IMR-90 (cell line): Measurements from ENCODE around the gene SPEG. TPM values are rescaled to one million over a fixed set of nuclear protein-coding genes. Genes with fewer than 3 reads are reported as not detected.

Experiments used
- ATAC-seq: fragments of 200-7000 bp; cut with Tn5 transposase; 2 replicates; pipeline ENCODE4 v1.9.1; 2020; ENCODE audit warnings: low read depth, mild to moderate bottlenecking, moderate library complexity
- BruUV-seq: library from RNA; stranded (reverse); fragments of 400-500 nt; replicated peaks from 2 replicates; lab custom pipeline; 2021; lab: Mats Ljungman, UMichigan
- CTCF ChIA-PET: fragments of 300-600 bp; formaldehyde crosslinking; extraction: SDS; loops from one replicate; lab custom pipeline; 2021; ENCODE audit warnings: antibody characterized with exemption; lab: Yijun Ruan, JAX
- POLR2A ChIA-PET: fragments of 300-600 bp; sonication (Branson Sonifier 250); formaldehyde crosslinking; loops from one replicate; lab custom pipeline; 2022; ENCODE audit warnings: antibody characterized with exemption; ENCODE audit not compliant: unreplicated experiment; lab: Charles Lee
- DNase-seq: peaks from one replicate; pipeline ENCODE4 v3.0.0; 2013
- H2AFZ ChIP-seq: replicated peaks from 2 replicates; pipeline ENCODE3; 2013; ENCODE audit warnings: low read length, mild to moderate bottlenecking; ENCODE audit not compliant: poor library complexity
- H2AK5ac ChIP-seq: 2 replicates; pipeline ENCODE4 v1.6.1; 2013; ENCODE audit warnings: low read depth, low read length, inconsistent platforms
- H2AK9ac ChIP-seq: replicated peaks from 2 replicates; pipeline ENCODE3; 2013; ENCODE audit warnings: mild to moderate bottlenecking, low read depth, low read length, moderate library complexity; ENCODE audit not compliant: poor library complexity
- H2BK120ac ChIP-seq: 2 replicates; pipeline ENCODE4 v1.6.1; 2013; ENCODE audit warnings: low read depth, low read length, inconsistent platforms
- H2BK15ac ChIP-seq: 3 replicates; pipeline ENCODE4 v1.6.1; 2013; ENCODE audit warnings: low read depth, low read length, inconsistent platforms
- H2BK20ac ChIP-seq: 2 replicates; pipeline ENCODE4 v1.6.1; 2013; ENCODE audit warnings: low read depth, mild to moderate bottlenecking, inconsistent platforms, low read length, moderate library complexity
- H2BK5ac ChIP-seq: 2 replicates; pipeline ENCODE4 v1.6.1; 2013; ENCODE audit warnings: mild to moderate bottlenecking, low read depth, low read length, inconsistent platforms; ENCODE audit not compliant: poor library complexity, severe bottlenecking
- H3K14ac ChIP-seq: replicated peaks from 2 replicates; pipeline ENCODE4 v1.6.1; 2013; ENCODE audit warnings: low read depth, low read length, inconsistent platforms
- H3K18ac ChIP-seq: 2 replicates; pipeline ENCODE4 v1.6.1; 2013; ENCODE audit warnings: low read depth, low read length, control low read depth
- H3K23ac ChIP-seq: 2 replicates; pipeline ENCODE4 v1.6.1; 2013; ENCODE audit warnings: low read depth, low read length, inconsistent platforms
- H3K27ac ChIP-seq: 2 replicates; pipeline ENCODE4 v1.5.1; 2013; ENCODE audit warnings: mild to moderate bottlenecking, control low read depth, low read length; ENCODE audit not compliant: insufficient read depth
- H3K27me3 ChIP-seq: 2 replicates; pipeline ENCODE4 v1.6.1; 2013; ENCODE audit warnings: low read length; ENCODE audit not compliant: control insufficient read depth, insufficient read depth
- H3K36me3 ChIP-seq: 2 replicates; pipeline ENCODE4 v1.6.1; 2013; ENCODE audit warnings: low read length, mixed read lengths; ENCODE audit not compliant: control insufficient read depth, insufficient read depth
- H3K4ac ChIP-seq: 2 replicates; pipeline ENCODE4 v1.6.1; 2013; ENCODE audit warnings: low read depth, low read length, inconsistent platforms
- H3K4me1 ChIP-seq: 2 replicates; pipeline ENCODE4 v1.6.1; 2013; ENCODE audit warnings: low read length, mixed read lengths; ENCODE audit not compliant: control insufficient read depth, insufficient read depth
- H3K4me2 ChIP-seq: 2 replicates; pipeline ENCODE4 v1.6.1; 2013; ENCODE audit warnings: low read depth, mild to moderate bottlenecking, control low read depth, low read length, moderate library complexity
- H3K4me3 ChIP-seq: 2 replicates; pipeline ENCODE4 v1.5.1; 2013; ENCODE audit warnings: low read depth, mild to moderate bottlenecking, control low read depth, low read length, moderate library complexity; ENCODE audit not compliant: insufficient read depth
- H3K56ac ChIP-seq: 2 replicates; pipeline ENCODE4 v1.6.1; 2013; ENCODE audit warnings: low read length, inconsistent platforms; ENCODE audit not compliant: insufficient read depth; ENCODE audit errors: extremely low read depth
- H3K79me1 ChIP-seq, 2 experiments: 2 replicates each; pipeline ENCODE4 v1.6.1; 2013; ENCODE audit warnings: low read length in 2 of 2, inconsistent platforms in 1 of 2, low read depth in 1 of 2
- H3K9ac ChIP-seq: 2 replicates; pipeline ENCODE4 v1.6.1; 2013; ENCODE audit warnings: low read depth, low read length, control low read depth
- H3K9me1 ChIP-seq: 2 replicates; pipeline ENCODE4 v1.6.1; 2013; ENCODE audit warnings: low read length, inconsistent platforms; ENCODE audit not compliant: insufficient read depth
- H3K9me3 ChIP-seq: 2 replicates; pipeline ENCODE4 v1.6.1; 2013; ENCODE audit warnings: low read length; ENCODE audit not compliant: control insufficient read depth, insufficient read depth
- H4K20me1 ChIP-seq: 2 replicates; pipeline ENCODE4 v1.6.1; 2013; ENCODE audit warnings: low read length, inconsistent platforms; ENCODE audit not compliant: insufficient read depth
- H4K5ac ChIP-seq: 2 replicates; pipeline ENCODE4 v1.6.1; 2013; ENCODE audit warnings: mild to moderate bottlenecking, low read depth, low read length, control low read depth
- H4K8ac ChIP-seq, 2 experiments: 2 replicates each; pipeline ENCODE4 v1.6.1; 2013; ENCODE audit warnings: low read depth in 2 of 2, low read length in 2 of 2, control low read depth in 1 of 2, inconsistent platforms in 1 of 2
- H4K91ac ChIP-seq: 2 replicates; pipeline ENCODE4 v1.6.1; 2013; ENCODE audit warnings: low read depth, low read length, inconsistent platforms; ENCODE audit not compliant: insufficient read depth
- BHLHE40 ChIP-seq: fragments of 150-350 bp; IDR thresholded peaks from 2 replicates; pipeline ENCODE4 v1.6.1; 2016; ENCODE audit warnings: mild to moderate bottlenecking, low read depth, low read length
- MXI1 ChIP-seq: IDR thresholded peaks from 2 replicates; pipeline ENCODE4 v1.6.1; 2012; ENCODE audit warnings: low read depth, mild to moderate bottlenecking, low read length, moderate library complexity, borderline replicate concordance
- NFE2L2 ChIP-seq: fragments of 150-350 bp; IDR thresholded peaks from 2 replicates; pipeline ENCODE4 v1.6.1; 2016; ENCODE audit warnings: low read depth, mild to moderate bottlenecking, low read length
- RCOR1 ChIP-seq: IDR thresholded peaks from 2 replicates; pipeline ENCODE4 v1.6.1; 2012; ENCODE audit warnings: mild to moderate bottlenecking, low read length, improper control_type of control experiment; ENCODE audit not compliant: insufficient replicate concordance
- USF2 ChIP-seq: fragments of 150-350 bp; IDR thresholded peaks from 2 replicates; pipeline ENCODE4 v1.6.1; 2017; ENCODE audit warnings: mild to moderate bottlenecking, antibody characterized with exemption, low read length, low read depth
- WGBS, 2 experiments: methylation state at CpG; one replicate each; pipeline versions ENCODE4 v1.1.5 to v1.1.7; 2013; ENCODE audit warnings: missing lambda C conversion rate in 2 of 2; ENCODE audit not compliant: insufficient read length in 1 of 2; ENCODE audit errors: extremely low coverage in 2 of 2; 5-methylcytosine and 5-hydroxymethylcytosine counted together
- dilution Hi-C: fragments of 300-500 bp; cut with HindIII; formaldehyde crosslinking; loops from one replicate; pipeline ENCODE4 v1.14.3; 2018; ENCODE audit warnings: low sequenced_read_pairs; ENCODE audit not compliant: unreplicated experiment
- in situ Hi-C: fragments of 300-500 bp; cut with MboI; formaldehyde crosslinking; loops from 3 replicates; pipeline ENCODE4 v1.14.3; 2019; ENCODE audit warnings: low sequenced_read_pairs, inconsistent platforms, mixed read lengths
- intact Hi-C: fragments of 100-400 bp; cut with micrococcal nuclease; formaldehyde crosslinking; loops from 2 replicates; pipeline ENCODE4 v1.10.0; 2022
- polyA plus RNA-seq, 3 experiments: library from polyadenylated mRNA; depleted of rRNA; stranded (reverse); fragments of >200 nt; gene quantifications; 2 replicates each; pipeline ENCODE4 v1.2.3, GENCODE V29; 2012; ENCODE audit warnings: low replicate concordance in 1 of 3
- total RNA-seq: library from RNA; depleted of rRNA; stranded (reverse); fragments of >200 nt; gene quantifications from 2 replicates; pipeline ENCODE4 v1.2.3, GENCODE V29; 2012

Gene SPEG
- total and polyA plus RNA-seq, 2 of the 4 experiments (the other 2 are of a cell fraction), result 6.8 to 81.6 TPM

DNA sequence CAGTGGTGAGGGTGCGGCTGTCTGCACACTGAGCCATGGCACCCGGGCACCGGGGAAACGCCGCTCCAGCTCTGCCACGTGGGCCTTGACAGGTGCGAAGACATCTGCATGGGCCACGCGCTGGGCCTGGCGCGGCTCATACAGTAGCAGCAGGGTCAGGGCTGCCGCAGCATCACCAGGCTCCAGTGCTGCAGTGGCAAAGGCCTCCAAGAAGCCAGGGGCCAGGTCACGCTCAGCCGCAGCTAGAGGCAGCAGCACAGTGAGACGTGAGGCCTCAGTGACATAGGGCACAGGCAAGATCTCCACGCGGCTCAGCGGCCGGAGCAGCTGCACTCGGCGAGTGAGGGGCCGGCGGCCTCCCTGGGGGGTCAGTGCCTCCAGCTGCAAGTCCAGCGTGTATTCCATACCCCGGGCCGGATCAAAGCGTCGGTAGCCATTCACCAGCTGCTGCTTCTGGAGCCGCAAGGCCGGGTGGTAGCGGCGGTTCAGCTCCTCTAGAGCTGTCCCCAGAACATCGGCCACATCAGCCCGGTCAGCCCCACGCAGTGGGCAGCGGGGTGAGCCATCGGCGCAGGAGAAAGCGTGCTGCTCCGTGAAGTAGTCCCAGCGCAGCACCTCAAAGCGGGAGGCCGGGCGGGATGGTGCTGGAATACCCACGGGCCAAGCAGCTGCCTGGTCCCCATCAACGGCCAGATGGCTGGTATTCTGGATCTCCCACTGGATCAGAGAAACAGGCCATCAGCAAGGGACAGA lies 105.5 kb downstream of the SPEG start:
- ATAC-seq (no peak), DNase-seq (no peak)
- H4K8ac ChIP-seq, result no peak overlapping the region
- peaks cover 2% of the 10 kb centered on the region; the same call in 1 of the 2 replicates for H3K9me1 ChIP-seq
- H3K18ac ChIP-seq, result no peak overlapping the region
- no peak overlapping the region for H3K56ac ChIP-seq
- no peak overlapping the region for H2BK120ac ChIP-seq
- dilution Hi-C loops (no loop called here), intact Hi-C loops (no loop called here), in situ Hi-C loops (no loop called here)
- peaks cover 6 to 38% of the 10 kb centered on the region in 2 experiments; a peak in 3 of 4 replicates for H3K79me1 ChIP-seq
- H3K4me2 ChIP-seq, result no peak overlapping the region
- H3K9ac ChIP-seq, result no peak overlapping the region
- POLR2A ChIA-PET, result no interaction called here
- H3K36me3 ChIP-seq, result peaks cover 26% of the 10 kb centered on the region
- no peak overlapping the region for H4K91ac ChIP-seq
- no peak overlapping the region for H2AK9ac ChIP-seq
- H2BK15ac ChIP-seq, result no peak overlapping the region
- no peak overlapping the region for H2AK5ac ChIP-seq
- H3K4me3 ChIP-seq, result no peak overlapping the region
- H4K5ac ChIP-seq, result no peak overlapping the region
- no peak overlapping the region for H3K14ac ChIP-seq
- no peak overlapping the region for H3K27ac ChIP-seq
- no peak overlapping the region for H3K4ac ChIP-seq
- 91% methylated on average over 40 of the region's 46 CpGs; no CpG with 5 or more reads in 1 of the 2 experiments for WGBS, 2 experiments
- peaks cover 28% of the 10 kb centered on the region for H4K20me1 ChIP-seq
- peaks cover 24% of the 10 kb centered on the region for H3K4me1 ChIP-seq
- H2BK20ac ChIP-seq, result no peak overlapping the region
- CTCF ChIA-PET, result interaction anchor here (1.4 kb wide), 1 partner anchor 10 kb away, joined by 5 read pairs; no protein-coding TSS in a partner anchor
- no peak overlapping the region for H3K23ac ChIP-seq
- no peaks in the 10 kb centered on the region for H3K27me3 ChIP-seq
- peak overlapping the region; percentile 3 for H2AFZ ChIP-seq
- H3K9me3 ChIP-seq, result no peaks in the 10 kb centered on the region
- BruUV-seq, result no TSS peak
- H2BK5ac ChIP-seq, result no peak overlapping the region
- TF ChIP-seq USF2 (no peak), BHLHE40 (no peak), NFE2L2 (no peak), RCOR1 (no peak), MXI1 (no peak)
